IPS-15b (cell line): ENCODE measurements around the gene AGBL4.

ENCODE experiments used
- H3K27me3 ChIP-seq: one replicate; pipeline ENCODE4 v1.6.1; 2013; ENCODE audit warnings: low read length; ENCODE audit not compliant: control insufficient read depth, insufficient read depth
- H3K36me3 ChIP-seq: one replicate; pipeline ENCODE4 v1.6.1; 2013; ENCODE audit warnings: low read length; ENCODE audit not compliant: control insufficient read depth, insufficient read depth
- H3K4me1 ChIP-seq: one replicate; pipeline ENCODE4 v1.6.1; 2013; ENCODE audit warnings: mild to moderate bottlenecking, low read length; ENCODE audit not compliant: control insufficient read depth, insufficient read depth
- H3K4me3 ChIP-seq: one replicate; pipeline ENCODE4 v1.5.1; 2013; ENCODE audit warnings: low read depth, low read length
- H3K9ac ChIP-seq: one replicate; pipeline ENCODE4 v1.6.1; 2013; ENCODE audit warnings: low read depth, mild to moderate bottlenecking, low read length
- H3K9me3 ChIP-seq: one replicate; pipeline ENCODE4 v1.6.1; 2013; ENCODE audit warnings: mild to moderate bottlenecking, low read length; ENCODE audit not compliant: control insufficient read depth, insufficient read depth

The AGBL4 gene

GRCh38 chr1:48749068-48749467 is 1274.7 kb downstream of the AGBL4 start:
- Histone ChIP-seq H3K4me3 (no peak overlapping the region), H3K4me1 (no peaks in the 10 kb centered on the region), H3K36me3 (no peaks in the 10 kb centered on the region), H3K9ac (no peak overlapping the region), H3K9me3 (no peaks in the 10 kb centered on the region), H3K27me3 (no peaks in the 10 kb centered on the region)

DNA sequence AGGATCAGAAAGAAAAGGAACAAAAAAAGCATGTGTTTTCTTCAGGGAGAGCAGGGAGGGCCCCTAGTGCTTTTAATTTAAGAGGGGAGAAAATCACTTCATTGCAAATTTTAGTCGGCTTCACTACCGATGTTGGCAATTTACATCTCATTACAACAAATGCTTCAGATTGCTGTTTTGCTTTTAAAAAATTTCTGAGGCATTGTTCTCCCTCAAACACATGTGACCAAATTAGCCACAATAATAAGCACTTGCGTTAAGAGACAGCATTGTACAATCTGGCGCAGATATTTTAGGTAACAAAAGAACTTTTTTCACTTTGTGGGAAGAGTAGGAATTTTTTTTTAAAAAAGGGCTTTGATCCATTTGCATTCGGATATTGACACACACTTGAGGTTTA is 1276.8 kb downstream of the AGBL4 start:
- H3K4me3 ChIP-seq, result no peak overlapping the region
- no peaks in the 10 kb centered on the region for H3K36me3 ChIP-seq
- H3K9me3 ChIP-seq, result no peaks in the 10 kb centered on the region
- no peaks in the 10 kb centered on the region for H3K27me3 ChIP-seq
- H3K9ac ChIP-seq, result no peak overlapping the region
- H3K4me1 ChIP-seq, result no peaks in the 10 kb centered on the region

- Histone ChIP-seq H3K36me3 (no peaks in the 10 kb centered on the region), H3K4me1 (no peaks in the 10 kb centered on the region), H3K9me3 (no peaks in the 10 kb centered on the region), H3K4me3 (no peak overlapping the region), H3K9ac (no peak overlapping the region), H3K27me3 (no peaks in the 10 kb centered on the region)
These were observed 1279.7 kb downstream of the AGBL4 start for GRCh38 chr1:48744032-48744431.

- Histone ChIP-seq H3K4me1 (no peaks in the 10 kb centered on the region), H3K9me3 (no peaks in the 10 kb centered on the region), H3K36me3 (no peaks in the 10 kb centered on the region)
These were observed 1280.3 kb downstream of the AGBL4 start for GRCh38 chr1:48743480-48743879.

GRCh38 chr1:48741380-48741779 is 1282.4 kb downstream of the AGBL4 start:
- no peaks in the 10 kb centered on the region for H3K27me3 ChIP-seq
- no peaks in the 10 kb centered on the region for H3K4me1 ChIP-seq
- no peaks in the 10 kb centered on the region for H3K36me3 ChIP-seq
- H3K4me3 ChIP-seq, result no peak overlapping the region
- no peak overlapping the region for H3K9ac ChIP-seq
- no peaks in the 10 kb centered on the region for H3K9me3 ChIP-seq

More at GRCh38 chr1:48743480-48743879, 1280.3 kb downstream of the AGBL4 start:
- Histone ChIP-seq H3K27me3 (no peaks in the 10 kb centered on the region), H3K4me3 (no peak overlapping the region), H3K9ac (no peak overlapping the region)

DNA sequence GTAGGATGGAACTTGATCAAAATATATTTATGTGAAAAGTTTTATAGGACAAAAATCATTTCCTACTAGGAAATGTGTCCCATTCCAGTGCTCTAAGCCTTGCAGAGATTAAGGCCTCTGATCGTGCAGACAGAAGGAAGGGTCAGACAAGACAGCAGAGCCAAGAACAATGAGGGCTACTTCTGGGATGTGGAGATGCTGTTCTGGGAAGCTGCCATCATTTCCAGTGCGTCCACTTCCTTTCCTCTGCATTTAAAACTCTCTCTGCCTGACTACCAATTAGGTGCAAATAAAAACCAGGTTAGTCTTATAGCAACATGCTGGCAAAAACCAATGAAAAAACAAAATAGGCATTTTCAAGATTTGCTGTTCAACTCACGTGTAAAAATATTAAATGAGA is 1283.1 kb downstream of the AGBL4 start:
- Histone ChIP-seq H3K4me3 (no peak overlapping the region), H3K27me3 (no peaks in the 10 kb centered on the region), H3K9ac (no peak overlapping the region), H3K9me3 (no peaks in the 10 kb centered on the region), H3K4me1 (peaks cover 5% of the 10 kb centered on the region), H3K36me3 (no peaks in the 10 kb centered on the region)

- peaks cover 5% of the 10 kb centered on the region for H3K4me1 ChIP-seq
- H3K27me3 ChIP-seq, result no peaks in the 10 kb centered on the region
- H3K4me3 ChIP-seq, result no peak overlapping the region
- no peaks in the 10 kb centered on the region for H3K9me3 ChIP-seq
- no peaks in the 10 kb centered on the region for H3K36me3 ChIP-seq
- no peak overlapping the region for H3K9ac ChIP-seq
These were observed 1284.7 kb downstream of the AGBL4 start for GRCh38 chr1:48739091-48739490.

DNA sequence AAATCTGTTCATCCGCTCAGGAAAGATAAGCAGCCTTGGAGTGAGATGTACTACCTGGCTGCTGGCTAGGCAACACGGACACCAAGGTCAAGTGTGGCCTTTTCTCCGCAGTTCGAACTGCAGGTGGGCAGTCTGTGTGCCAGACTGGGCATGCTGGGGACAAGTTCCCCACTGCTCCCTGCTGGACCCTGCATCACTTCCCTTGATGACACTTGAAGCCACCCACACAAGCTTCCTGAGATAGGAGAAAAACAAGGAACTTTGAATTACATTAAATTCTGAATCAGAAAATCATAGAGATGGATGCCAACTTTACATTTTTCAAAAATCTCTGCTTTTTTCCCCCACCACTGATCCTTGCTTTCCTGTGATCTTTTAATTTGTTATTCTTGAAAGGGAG is 1285.4 kb downstream of the AGBL4 start:
- no peak overlapping the region for H3K4me3 ChIP-seq
- H3K9me3 ChIP-seq, result no peaks in the 10 kb centered on the region
- H3K9ac ChIP-seq, result no peak overlapping the region
- H3K4me1 ChIP-seq, result peaks cover 5% of the 10 kb centered on the region
- no peaks in the 10 kb centered on the region for H3K27me3 ChIP-seq
- no peaks in the 10 kb centered on the region for H3K36me3 ChIP-seq

DNA sequence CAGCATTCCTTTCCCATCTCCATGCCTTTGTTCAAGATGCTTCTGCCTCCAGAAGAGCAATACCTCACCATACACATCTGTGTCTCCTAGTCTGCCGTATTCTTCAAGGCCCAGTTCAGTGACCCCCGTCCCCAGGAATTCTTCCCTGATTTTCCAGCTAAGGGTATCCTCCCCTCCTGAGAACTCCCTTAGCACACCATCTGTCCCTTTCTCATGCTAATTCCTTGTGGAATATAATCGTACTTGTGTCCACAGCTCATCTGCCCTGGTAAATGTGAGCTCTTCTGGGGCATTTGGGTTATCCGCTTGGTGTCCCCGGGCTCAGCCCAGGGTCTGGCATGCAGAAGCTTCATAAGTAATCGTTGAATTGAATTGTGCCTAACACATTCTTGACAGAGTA is 1288.0 kb downstream of the AGBL4 start:
- Histone ChIP-seq H3K4me3 (no peak overlapping the region), H3K4me1 (peaks cover 5% of the 10 kb centered on the region), H3K36me3 (no peaks in the 10 kb centered on the region), H3K27me3 (no peaks in the 10 kb centered on the region), H3K9me3 (no peaks in the 10 kb centered on the region), H3K9ac (no peak overlapping the region)

- no peaks in the 10 kb centered on the region for H3K9me3 ChIP-seq
- no peak overlapping the region for H3K9ac ChIP-seq
- no peaks in the 10 kb centered on the region for H3K4me1 ChIP-seq
- no peaks in the 10 kb centered on the region for H3K36me3 ChIP-seq
- H3K4me3 ChIP-seq, result no peak overlapping the region
- no peaks in the 10 kb centered on the region for H3K27me3 ChIP-seq
These were observed 1293.4 kb downstream of the AGBL4 start for GRCh38 chr1:48730164-48730910.

DNA sequence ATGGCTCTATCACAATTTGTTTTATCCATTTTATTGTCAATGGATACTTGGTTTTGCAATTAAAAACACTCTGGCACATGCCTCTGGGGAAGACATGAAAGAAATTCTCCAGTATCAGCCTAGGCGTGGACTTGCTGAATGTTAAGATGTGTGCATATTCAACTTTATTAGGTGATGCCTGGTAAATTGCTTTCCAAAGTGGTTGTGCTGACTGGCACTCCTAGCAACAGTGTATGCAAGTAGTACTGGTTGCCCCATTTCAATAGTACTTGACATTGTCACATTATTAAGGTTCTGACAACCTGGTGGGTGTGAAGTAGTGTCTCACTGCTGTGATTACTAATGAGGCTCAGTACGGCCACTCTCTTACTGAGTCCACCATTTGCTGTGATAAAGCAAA is 1295.2 kb downstream of the AGBL4 start:
- Histone ChIP-seq H3K27me3 (no peaks in the 10 kb centered on the region), H3K4me3 (no peak overlapping the region), H3K9me3 (no peaks in the 10 kb centered on the region), H3K4me1 (no peaks in the 10 kb centered on the region), H3K9ac (no peak overlapping the region), H3K36me3 (no peaks in the 10 kb centered on the region)

- H3K9me3 ChIP-seq, result no peaks in the 10 kb centered on the region
These were observed 1297.1 kb downstream of the AGBL4 start for GRCh38 chr1:48726557-48727215.

More at GRCh38 chr1:48726557-48727215, 1297.1 kb downstream of the AGBL4 start:
- no peak overlapping the region for H3K4me3 ChIP-seq
- H3K4me1 ChIP-seq, result no peaks in the 10 kb centered on the region
- H3K27me3 ChIP-seq, result no peaks in the 10 kb centered on the region
- no peak overlapping the region for H3K9ac ChIP-seq
- no peaks in the 10 kb centered on the region for H3K36me3 ChIP-seq
